ENCODE data around the gene AGAP5. TPM values are rescaled to one million over a fixed set of nuclear protein-coding genes. Genes with fewer than 3 reads are reported as not detected.
A peak's percentile ranks its signal among the peaks of the same experiment; 100 is the strongest.
"Not testable (repeated sequence)": the region's sequence is repeated elsewhere in the genome, so short reads cannot be mapped to it uniquely, and the experiment has no call there.

The AGAP5 gene
- total and polyA plus RNA-seq, 3 donors from 2014 or later: 19.8 to 25.5 (median 20.3) TPM

GRCh38 chr10:73732426-73732825, 34.5 kb upstream of the AGAP5 start:
- intact Hi-C loops (cut with DNase I; ENCODE audit: low total_unique reads): no loop called here
- 63 to 76% methylated on average over 8 to 13 of the region's 20 CpGs for WGBS, 2 donors

DNA sequence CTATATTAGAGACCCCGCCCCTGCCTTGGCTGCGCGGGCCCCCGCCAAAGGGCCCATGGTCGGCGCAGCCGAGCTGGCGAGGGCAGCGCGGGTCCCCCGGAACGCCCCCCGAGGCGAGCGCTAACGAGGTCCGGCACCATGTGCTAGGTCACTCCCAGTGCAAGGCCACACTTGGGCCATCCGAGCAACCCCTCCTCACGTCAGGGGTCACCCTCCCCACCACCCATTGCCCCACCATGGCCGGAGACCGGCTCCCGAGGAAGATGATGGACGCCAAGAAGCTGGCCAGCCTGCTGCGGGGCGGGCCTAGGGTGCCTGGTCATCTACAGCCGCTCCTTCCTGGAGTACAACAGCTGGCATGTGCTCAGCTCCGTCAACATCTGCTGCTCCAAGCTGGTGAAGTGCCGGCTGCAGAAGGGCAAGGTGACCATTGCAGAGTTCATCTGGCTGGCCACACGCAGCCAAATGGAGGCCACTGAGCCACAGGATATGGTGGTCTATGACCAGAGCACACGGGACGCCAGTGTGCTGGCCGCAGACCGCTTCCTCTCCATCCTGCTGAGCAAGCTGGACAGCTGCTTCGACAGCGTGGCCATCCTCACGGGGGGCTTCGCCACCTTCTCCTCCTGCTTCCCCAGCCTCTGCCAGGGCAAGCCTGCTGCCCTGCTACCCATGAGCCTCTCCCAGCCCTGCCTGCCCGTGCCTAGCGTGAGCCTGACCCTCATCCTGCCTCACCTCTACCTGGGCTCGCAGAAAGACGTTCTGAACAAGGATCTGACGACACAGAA, 33.9 kb upstream of the AGAP5 start:
- Histone ChIP-seq H3K9me3 (no peaks in the 10 kb centered on the region), H3K27ac (no peak overlapping the region), H3K4me3 (no peak overlapping the region), H3K4me1 (no peaks in the 10 kb centered on the region), H3K36me3 (ENCODE audit: low read depth, missing control alignments) (no peaks in the 10 kb centered on the region), H3K27me3 (no peaks in the 10 kb centered on the region)
- WGBS, 2 donors: 49 to 56% methylated on average over 26 to 42 of the region's 42 CpGs
- no peak for TF ChIP-seq POLR2A (IDR thresholded peaks at IDR 0.05)
- TF ChIP-seq, protein P1, sequence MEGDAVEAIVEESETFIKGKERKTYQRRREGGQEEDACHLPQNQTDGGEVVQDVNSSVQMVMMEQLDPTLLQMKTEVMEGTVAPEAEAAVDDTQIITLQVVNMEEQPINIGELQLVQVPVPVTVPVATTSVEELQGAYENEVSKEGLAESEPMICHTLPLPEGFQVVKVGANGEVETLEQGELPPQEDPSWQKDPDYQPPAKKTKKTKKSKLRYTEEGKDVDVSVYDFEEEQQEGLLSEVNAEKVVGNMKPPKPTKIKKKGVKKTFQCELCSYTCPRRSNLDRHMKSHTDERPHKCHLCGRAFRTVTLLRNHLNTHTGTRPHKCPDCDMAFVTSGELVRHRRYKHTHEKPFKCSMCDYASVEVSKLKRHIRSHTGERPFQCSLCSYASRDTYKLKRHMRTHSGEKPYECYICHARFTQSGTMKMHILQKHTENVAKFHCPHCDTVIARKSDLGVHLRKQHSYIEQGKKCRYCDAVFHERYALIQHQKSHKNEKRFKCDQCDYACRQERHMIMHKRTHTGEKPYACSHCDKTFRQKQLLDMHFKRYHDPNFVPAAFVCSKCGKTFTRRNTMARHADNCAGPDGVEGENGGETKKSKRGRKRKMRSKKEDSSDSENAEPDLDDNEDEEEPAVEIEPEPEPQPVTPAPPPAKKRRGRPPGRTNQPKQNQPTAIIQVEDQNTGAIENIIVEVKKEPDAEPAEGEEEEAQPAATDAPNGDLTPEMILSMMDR (IDR thresholded peaks at IDR 0.05): no peak
- intact Hi-C loops (cut with DNase I; ENCODE audit: low total_unique reads): no loop called here
- no peak for DNase-seq

More at GRCh38 chr10:73732426-73732825, 34.5 kb upstream of the AGAP5 start:
- H3K4me1 ChIP-seq: no peaks in the 10 kb centered on the region
- H3K27me3 ChIP-seq: no peaks in the 10 kb centered on the region
- no peak overlapping the region for H3K27ac ChIP-seq
- peak overlapping the region in 1 of 2 donors; percentile 11 for H3K4me3 ChIP-seq
- no peaks in the 10 kb centered on the region for H3K9me3 ChIP-seq
- TF ChIP-seq POLR2A (IDR thresholded peaks at IDR 0.05): no peak
- TF ChIP-seq, protein P1 (IDR thresholded peaks at IDR 0.05): no peak
- no peaks in the 10 kb centered on the region for H3K36me3 ChIP-seq (ENCODE audit: low read depth, missing control alignments)
- DNase-seq: no peak

DNA sequence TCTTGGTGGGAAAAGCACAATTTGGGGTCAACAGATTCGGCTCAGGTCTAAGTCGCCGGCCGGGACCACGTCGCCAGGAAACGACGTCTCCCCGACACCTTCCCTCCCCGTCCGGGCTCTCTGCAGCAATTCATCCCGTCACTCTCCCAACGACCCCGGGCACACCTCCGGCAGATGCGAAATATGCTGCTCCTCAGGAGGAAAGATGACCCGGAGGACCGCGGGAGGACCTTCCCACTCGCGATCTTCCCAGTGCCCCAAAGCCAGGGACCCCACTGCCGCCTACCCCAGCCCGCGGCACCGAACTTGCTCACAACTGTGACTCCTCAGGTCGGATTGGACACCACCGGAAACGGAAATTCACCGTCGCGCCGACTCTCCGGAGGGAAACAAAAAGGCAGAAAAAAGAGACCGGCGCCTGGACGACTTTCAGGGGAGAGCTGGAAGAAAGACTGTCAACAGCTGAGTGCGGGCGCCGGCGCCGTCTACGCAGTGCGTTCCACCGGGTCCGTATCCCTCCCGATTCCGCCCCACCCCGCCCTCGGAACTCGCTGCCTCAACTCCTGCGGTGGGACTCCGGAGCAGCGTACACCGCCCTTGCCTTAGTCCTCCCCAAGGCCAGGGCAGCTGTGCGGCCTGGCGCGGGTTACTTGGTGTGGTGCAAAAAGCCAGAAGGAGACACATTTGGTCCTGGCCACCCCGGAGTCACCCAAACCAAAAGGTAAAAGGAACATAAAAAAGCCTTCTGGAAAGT, 32.4 kb upstream of the AGAP5 start:
- no peaks in the 10 kb centered on the region for H3K36me3 ChIP-seq (ENCODE audit: low read depth, missing control alignments)
- no peaks in the 10 kb centered on the region for H3K27me3 ChIP-seq
- no peaks in the 10 kb centered on the region for H3K9me3 ChIP-seq
- H3K4me1 ChIP-seq: no peaks in the 10 kb centered on the region
- 0% methylated on average over 57 to 58 of the region's 58 CpGs for WGBS, 2 donors
- H3K4me3 ChIP-seq: peak overlapping the region; percentile 89 to 96
- peak; percentile 89 for DNase-seq
- peak overlapping the region; percentile 79 to 85 for H3K27ac ChIP-seq
- intact Hi-C loops (cut with DNase I; ENCODE audit: low total_unique reads): no loop called here
- no peak for TF ChIP-seq POLR2A (IDR thresholded peaks at IDR 0.05)
- TF ChIP-seq, protein P1 (IDR thresholded peaks at IDR 0.05): no peak

DNA sequence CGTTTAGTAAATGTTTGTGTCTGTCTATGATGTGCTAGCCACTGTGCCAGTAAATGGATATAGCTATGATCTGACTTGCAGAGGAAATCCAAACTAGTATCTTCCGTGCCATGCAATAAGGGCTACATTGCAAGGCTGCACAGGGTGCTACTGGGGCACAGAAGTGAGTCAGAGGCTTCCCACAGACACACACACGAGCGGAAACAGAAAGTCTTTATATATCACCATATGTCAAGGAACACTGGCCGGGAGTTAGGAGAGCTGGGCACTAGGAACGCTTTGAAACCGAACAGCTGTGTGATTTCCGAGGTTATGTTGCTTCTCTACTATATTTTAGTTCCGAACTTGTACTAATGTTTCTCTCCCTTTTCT, 31.9 kb upstream of the AGAP5 start:
- H3K4me1 ChIP-seq; intact Hi-C loops (cut with DNase I; ENCODE audit: low total_unique reads); H3K9me3 ChIP-seq; H3K36me3 ChIP-seq (ENCODE audit: low read depth, missing control alignments); H3K27me3 ChIP-seq; DNase-seq: not testable (repeated sequence)
- Histone ChIP-seq H3K27ac (peak overlapping the region; percentile 79 to 85), H3K4me3 (peak overlapping the region; percentile 89 to 96)
- 0 to 1% methylated on average over 7 to 9 of the region's 9 CpGs for WGBS, 2 donors

- no peaks in the 10 kb centered on the region for H3K36me3 ChIP-seq (ENCODE audit: low read depth, missing control alignments)
- TF ChIP-seq, protein P1 (IDR thresholded peaks at IDR 0.05): no peak
- TF ChIP-seq POLR2A (IDR thresholded peaks at IDR 0.05): no peak
- 71 to 89% methylated on average over 4 of the region's 4 CpGs for WGBS, 2 donors
- H3K27me3 ChIP-seq: no peaks in the 10 kb centered on the region
- DNase-seq: no peak
- intact Hi-C loops (cut with DNase I; ENCODE audit: low total_unique reads): no loop called here
- no peaks in the 10 kb centered on the region for H3K9me3 ChIP-seq
- no peak overlapping the region for H3K4me3 ChIP-seq
- no peak overlapping the region for H3K27ac ChIP-seq
- H3K4me1 ChIP-seq: no peaks in the 10 kb centered on the region
Measured at GRCh38 chr10:73723516-73723915, 25.6 kb upstream of the AGAP5 start.

DNA sequence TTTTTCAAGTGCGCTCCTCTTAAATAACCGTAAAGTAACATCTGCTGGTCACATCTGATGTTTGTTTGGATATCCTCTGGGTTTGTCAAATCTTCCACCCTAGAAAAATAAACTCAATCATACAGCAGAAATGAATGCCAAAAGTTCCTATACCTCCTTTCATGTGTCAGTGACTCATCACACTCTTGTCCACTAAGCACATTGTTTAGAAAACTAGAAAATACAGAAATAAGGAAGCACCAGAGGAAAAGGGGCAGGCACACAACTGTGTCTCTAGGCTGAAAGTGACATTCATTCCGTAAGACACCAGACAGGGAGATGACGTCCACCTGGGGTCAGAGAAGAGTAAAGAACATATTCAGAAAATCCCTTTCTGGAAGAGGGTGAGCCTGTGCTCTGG, 22.7 kb upstream of the AGAP5 start:
- H3K27ac ChIP-seq; DNase-seq; H3K9me3 ChIP-seq; intact Hi-C loops (cut with DNase I; ENCODE audit: low total_unique reads); H3K27me3 ChIP-seq; H3K4me3 ChIP-seq; H3K36me3 ChIP-seq (ENCODE audit: low read depth, missing control alignments); H3K4me1 ChIP-seq: not testable (repeated sequence)
- 83 to 85% methylated on average over 4 of the region's 4 CpGs for WGBS, 2 donors

Measured in testis (tissue), 3 donors.